NCI-H2227 treated with DMSO at 0.1 percent for 48 hours (cell line): ENCODE results near the gene RNF8.
"Not testable (repeated sequence)": the region's sequence is repeated elsewhere in the genome, so short reads cannot be mapped to it uniquely, and the experiment has no call there.

Experiments
- DNase-seq: peaks from one replicate; lab custom pipeline; 2025; lab: John Stamatoyannopoulos, UW

RNF8 gene

GRCh38 chr6:37321516-37322415 is 32.0 kb upstream of the RNF8 start:
- DNase-seq, result no peak

DNA sequence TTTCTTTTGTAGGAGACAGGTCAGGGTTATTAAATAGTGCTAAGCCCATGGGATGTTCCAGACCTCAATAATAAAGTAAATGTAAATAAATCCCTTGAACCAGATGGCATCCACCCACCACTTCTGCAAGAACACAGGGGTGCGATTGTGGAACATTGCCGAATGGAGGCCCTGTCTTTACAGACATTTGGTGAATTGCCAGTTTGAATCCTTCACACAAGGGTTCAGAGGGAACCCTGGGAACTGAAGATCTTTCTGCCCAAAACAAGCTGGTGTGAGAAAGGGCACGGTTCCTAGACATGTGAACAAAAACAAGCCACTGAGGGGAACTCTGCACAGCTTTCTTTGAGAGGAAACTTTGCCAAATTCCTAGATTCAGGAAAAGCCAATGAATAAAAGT is 30.2 kb upstream of the RNF8 start:
- DNase-seq, result no peak

DNA sequence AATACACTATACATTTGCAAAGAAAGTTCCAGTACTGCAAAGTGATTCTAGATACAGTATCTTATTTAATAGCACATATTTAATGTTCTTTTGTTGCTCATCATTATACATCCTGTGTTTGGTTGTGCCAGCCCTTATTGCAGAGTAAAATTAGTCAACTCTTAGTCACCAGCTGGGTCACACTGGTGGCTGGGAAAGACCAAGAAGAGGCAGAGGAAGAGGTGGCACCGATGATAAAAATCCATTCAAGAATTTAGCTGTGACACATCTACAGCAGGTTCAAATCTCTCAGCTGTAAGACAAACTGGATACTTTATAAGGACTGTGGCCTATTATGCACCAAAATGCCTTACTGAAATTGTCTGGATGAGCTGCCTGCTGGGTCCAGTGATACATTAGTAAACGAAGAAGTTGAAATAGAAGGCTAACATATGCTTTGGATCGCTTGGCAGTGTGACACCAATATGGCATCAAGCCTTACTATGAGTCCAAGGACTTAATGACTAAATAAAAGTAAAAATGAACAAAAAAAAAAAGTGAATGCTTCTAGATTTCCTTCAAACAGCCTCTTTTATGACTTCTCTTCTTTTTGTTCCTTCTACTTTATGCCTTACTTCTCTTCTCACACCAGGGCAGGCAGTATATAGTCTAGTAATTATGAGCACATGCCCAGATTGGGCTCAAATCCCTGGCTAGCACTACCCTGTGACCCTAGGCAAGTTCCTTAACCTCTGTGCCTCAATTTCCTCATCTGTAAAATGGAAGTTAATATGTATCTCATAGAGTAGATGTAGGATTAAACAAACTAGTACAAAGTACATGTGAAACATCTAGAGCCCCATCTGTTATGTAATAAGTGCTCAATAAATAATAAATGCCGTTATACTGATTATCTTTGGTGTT is 29.4 kb upstream of the RNF8 start:
- no peak for DNase-seq

DNA sequence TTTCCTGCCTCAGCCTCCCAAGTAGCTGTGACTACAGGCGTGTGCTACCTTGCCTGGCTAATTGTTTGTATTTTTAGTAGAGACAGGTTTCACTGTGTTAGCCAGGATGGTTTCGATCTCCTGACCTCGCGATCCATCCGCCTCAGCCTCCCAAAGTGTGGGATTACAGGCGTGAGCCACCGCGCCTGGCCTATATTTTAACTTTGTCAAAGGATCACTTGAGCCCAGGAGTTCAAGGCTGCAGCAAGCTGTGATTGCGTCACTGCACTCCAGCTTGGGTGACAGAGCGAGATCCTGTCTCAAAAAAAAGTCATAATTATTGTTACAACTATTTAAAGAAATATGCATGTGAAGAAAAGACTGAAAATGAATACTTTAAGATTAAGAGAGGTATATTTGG is 23.4 kb upstream of the RNF8 start:
- DNase-seq, result not testable (repeated sequence)

DNA sequence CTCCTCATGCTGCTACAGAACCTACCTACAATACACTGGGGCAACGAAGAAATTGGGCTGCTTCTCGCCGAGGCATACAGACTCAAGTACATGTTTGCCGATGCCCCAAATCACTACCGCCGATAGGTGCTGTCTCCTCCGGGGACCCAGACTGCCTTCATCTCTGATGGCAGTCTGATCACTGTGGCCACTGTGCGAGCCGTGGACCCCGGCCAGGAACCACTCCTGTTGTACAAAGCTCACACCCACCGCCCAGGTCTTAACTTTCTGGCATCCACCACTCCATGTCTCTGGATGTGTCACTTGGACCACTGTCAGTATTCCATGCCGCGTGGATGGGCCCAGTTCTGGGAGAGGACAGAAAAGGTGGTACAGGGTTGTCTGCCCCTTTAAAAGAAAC is 22.7 kb upstream of the RNF8 start:
- no peak for DNase-seq

DNA sequence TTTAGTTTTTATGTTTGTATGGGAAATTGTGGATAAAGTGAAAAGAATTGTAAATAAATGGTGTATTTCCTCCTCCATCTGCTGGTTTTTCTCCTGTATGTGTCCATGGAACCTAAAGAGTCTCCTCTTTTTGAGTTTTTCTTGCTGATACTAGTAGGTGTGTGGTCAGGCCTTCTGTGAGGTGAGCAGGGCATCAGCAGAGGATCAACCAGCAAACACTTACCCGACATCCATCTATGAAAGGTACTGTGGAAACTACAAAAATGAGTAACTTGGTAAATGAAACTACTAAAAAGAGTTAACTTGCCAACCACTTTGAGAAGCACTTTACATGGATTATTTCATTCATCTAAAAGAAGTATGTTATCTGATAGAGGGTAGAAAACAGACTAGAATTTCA is 20.9 kb upstream of the RNF8 start:
- no peak for DNase-seq

DNA sequence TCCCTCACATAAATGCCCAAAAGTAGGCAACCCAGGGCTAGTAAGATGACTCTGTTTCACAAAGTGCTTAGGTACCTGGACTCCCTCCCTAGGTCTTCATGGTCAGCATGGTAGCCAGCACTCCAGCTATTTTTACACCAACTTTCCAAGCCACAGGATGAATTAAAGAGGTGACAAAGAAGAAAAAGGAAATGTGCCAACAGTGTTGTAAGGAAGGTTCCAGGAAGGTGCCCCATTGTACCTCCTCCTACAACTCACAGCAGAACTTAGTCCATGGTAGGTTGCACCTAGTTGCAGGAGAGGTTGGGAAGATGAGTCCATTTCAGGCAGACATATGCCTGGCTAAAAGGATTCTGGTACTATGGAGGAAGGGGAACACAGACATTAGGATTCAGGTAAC is 19.7 kb upstream of the RNF8 start:
- no peak for DNase-seq

- DNase-seq, result not testable (repeated sequence)
Observed at GRCh38 chr6:37338317-37338716, 15.5 kb upstream of the RNF8 start.

DNA sequence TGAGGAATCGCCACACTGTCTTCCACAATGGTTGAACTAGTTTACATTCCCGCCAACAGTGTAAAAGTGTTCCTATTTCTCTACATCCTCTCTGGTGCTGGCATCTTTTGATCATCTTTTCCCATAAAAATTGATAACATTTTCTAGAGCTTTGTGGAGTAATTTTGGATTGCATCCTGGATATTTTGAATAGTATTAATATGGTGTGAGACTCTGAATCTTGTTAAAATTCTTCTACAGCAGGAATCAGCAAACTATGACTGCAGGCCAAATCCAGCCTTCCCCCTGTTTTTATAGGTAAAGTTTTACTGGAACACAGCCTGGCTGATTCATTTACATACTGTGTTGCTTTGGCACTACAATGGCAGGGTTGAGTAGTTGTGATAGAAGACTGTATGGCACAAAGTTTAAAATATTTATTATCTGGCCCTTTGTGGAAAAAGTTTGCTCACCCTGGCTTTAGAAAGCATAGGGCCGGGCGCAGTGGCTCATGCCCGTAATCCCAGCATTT is 15.0 kb upstream of the RNF8 start:
- no peak for DNase-seq

- no peak for DNase-seq
Observed at GRCh38 chr6:37339741-37340638, 13.8 kb upstream of the RNF8 start.

DNA sequence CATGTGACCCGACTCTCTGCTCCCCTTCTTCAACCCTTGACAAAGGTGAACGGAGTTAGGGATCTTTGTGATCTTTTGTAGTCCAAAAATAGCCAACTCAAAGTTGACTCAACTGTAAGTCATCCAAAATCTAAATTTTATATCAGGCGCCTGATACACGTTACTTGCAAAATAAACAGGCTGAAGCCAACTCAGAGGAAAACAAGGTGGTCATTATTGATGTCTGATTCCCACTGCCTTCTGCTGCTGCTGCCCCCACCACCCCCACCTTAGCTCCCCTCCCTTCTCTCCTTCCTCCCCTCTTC is 13.2 kb upstream of the RNF8 start:
- no peak for DNase-seq

DNA sequence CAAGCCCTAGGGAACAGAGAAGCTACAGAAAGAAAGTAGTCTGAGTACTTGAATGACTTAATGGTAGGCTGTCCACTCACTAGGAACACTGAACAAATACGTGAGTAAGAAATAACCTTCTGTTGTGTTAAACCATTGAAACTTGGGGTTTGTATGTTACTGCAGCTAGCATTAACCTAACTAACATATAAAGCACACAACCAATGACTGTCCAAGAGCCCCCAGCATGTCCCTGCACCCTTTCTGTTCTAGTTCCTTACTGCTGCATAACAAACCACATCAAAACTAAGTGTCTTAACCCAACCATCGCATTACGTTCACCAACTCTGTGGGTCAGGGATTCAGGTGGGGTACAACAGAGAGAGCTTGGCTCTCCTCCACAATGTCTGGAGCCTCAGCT is 10.5 kb upstream of the RNF8 start:
- no peak for DNase-seq

- DNase-seq, result no peak
Observed at GRCh38 chr6:37344308-37344707, 9.5 kb upstream of the RNF8 start.

GRCh38 chr6:37345804-37346203 is 8.0 kb upstream of the RNF8 start:
- not testable (repeated sequence) for DNase-seq

- DNase-seq, result no peak
Observed at GRCh38 chr6:37347177-37347576, 6.6 kb upstream of the RNF8 start.

DNA sequence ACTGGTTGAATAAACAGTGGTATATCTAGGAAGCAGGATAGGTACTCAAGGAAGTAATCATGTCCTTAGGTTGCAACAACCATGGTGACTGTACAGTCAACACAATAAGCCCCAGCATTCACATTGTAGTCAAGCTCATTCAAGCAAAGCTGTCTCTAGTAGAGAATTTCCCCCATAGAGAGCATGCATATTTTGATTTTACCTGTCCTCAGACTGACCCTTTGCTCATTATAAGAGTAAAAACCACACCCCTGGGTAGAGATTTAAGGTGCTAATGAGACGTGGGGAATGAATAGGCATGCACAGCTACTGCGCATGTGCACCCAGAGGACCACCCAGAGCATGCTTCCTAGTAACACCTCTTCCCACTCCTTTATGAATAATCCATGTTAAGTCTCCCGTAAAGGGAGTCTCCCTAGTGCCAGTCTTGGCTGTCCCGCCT is 6.1 kb upstream of the RNF8 start:
- no peak for DNase-seq

DNA sequence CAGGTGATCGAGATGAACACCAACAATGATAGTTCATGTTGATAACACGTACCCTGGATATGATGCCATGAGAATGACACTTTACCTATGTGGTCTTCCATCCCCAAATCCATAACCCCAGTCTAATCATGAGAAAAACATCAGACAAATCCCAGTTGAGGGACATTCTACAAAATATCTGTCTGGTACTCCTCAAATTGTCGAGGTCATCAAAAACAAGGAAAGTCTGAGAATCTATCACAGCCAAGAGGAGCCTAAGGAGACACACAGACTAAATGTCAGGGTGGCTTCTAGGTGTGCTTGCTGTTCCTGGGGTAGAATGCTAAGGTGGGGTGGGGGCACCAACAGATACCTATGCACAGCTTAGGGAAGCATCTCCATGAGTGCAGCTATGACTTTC is 2.8 kb upstream of the RNF8 start:
- no peak for DNase-seq

DNA sequence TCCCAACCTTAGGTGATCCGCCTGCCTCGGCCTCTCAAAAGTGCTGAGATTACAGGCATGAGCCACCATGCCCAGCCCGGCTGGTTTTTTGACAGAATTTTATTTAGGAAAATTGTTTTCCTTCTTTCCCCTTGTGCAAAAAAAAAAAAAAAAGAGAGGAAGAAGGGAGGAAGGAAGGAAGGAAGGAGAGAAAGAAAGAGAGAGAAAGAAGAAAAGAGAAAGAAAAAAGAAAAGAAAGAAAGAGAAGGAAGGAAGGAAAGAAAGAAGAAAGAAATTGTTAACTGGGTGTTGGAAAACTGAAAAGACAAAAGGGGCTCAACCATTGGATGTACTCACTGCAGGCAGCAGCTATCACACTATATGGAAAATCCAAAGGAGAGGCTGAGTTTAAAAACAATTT is 1.4 kb upstream of the RNF8 start:
- no peak for DNase-seq

DNA sequence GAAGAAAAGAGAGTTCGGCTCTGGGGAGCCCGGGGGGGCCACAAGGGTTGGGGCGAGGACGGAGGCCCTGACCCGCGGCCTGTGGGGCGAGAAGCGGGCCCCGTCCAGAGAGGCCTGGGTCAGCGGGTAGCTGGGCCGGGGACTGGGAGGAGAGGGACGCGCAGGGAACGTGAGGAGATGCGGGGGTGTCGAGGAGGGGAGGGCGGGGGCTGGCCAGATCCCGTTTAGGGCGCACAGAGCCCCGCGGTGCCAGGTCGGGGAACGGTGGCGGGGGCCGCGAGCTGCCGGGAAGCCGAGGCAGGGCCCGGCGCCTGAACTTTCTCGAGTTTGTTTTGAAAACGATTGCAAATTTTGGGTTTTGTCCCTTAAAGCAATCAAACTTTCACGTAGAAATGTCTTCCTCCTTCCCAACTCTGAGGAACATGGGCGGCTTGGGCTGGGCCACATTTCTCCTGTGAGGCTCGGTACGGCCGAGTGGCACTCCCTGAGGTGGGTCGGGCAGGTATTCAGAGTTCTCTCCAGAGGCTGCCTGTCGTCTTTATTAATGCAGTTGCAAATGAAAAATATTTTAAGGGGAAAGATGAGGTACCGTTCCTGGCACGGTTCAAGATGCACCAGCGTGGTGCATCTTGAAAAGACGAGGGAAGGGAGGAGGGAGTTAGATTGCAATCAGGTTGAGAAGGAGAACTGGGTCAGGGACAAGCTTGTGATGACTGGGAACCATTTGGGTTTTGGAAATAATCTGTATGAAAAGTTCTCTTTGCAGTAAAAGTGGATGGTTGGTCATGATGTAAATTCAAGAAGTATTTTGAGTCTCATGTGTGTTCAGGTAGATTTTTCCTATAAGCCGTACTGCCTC is 972 bp downstream of the RNF8 start:
- no peak for DNase-seq

GRCh38 chr6:37357288-37357687 is 3.5 kb downstream of the RNF8 start:
- DNase-seq, result no peak

- DNase-seq, result no peak
Observed at GRCh38 chr6:37357860-37358259, 4.1 kb downstream of the RNF8 start.
